Measurements from ENCODE around the gene SIRT2. TPM values are rescaled to one million over a fixed set of nuclear protein-coding genes. Genes with fewer than 3 reads are reported as not detected.

Gene SIRT2
- total RNA-seq, 2 experiments from 2014 or later: 25.5 to 32.1 TPM

DNA sequence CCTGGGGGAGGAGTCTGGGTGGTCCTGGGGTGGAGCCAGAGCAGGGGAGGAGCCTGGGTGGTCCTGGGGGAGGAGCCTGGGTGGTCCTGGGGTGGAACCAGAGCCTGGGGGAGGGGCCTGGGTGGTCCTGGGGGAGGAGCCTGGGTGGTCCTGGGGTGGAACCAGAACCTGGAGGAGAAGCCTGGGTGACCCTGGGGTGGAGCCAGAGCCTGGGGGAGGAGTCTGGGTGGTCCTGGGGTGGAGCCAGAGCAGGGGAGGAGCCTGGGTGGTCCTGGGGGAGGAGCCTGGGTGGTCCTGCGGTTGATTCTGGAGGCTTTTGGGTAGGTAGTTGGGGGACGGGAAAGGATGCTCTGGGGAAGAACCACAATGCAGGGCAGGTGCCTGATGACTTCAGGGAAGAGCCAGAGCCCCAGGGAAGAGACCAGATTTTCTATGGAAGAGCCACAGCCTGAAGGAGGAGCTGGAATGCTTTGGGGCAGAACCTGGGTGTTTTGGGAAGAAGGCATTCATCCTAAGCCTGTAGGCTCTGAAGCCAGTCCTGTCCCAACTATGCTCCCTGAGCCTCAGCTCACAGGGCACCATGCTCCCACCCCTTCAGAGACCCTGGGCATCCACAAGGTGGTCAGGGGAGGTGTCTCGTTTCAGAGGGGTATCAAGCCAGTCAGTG lies 46.3 kb upstream of the SIRT2 start:
- Histone ChIP-seq H3K4me1 (ENCODE audit: insufficient read depth, low read length, poor library complexity, severe bottlenecking) (no peaks in the 10 kb centered on the region), H2AFZ (ENCODE audit: low read length) (no peak overlapping the region), H4K20me1 (ENCODE audit: insufficient read depth, low read length) (no peaks in the 10 kb centered on the region), H3K9me2 (ENCODE audit: insufficient read depth, low read length) (no peaks in the 10 kb centered on the region), H3K36me3 (ENCODE audit: insufficient read depth, low read length) (no peaks in the 10 kb centered on the region), H3K4me3 (ENCODE audit: low read depth, low read length, poor library complexity, severe bottlenecking) (no peak overlapping the region), H3K79me2 (ENCODE audit: insufficient read depth, low read depth, low read length) (no peaks in the 10 kb centered on the region), H3K9me3 (ENCODE audit: low read length) (no peaks in the 10 kb centered on the region), H3K27ac (ENCODE audit: low read depth, low read length, poor library complexity, severe bottlenecking) (no peak overlapping the region), H3K4me2 (ENCODE audit: low read length) (no peak overlapping the region)
- no TSS peak for BruUV-seq (replicated peaks)
- TF ChIP-seq CTCF (conservative IDR thresholded peaks at IDR 0.05; ENCODE audit: low read length) (no peak), EZH2phosphoT487 (IDR thresholded peaks at IDR 0.05; ENCODE audit: borderline replicate concordance, low read depth, low read length) (no peak)
- intact Hi-C loops (cut with micrococcal nuclease; ENCODE audit: unreplicated experiment): no loop called here
- CTCF ChIA-PET (ENCODE audit: unreplicated experiment): no interaction called here
- DNase-seq (ENCODE audit: low spot score): no peak
- POLR2A ChIA-PET: no interaction called here

GRCh38 chr19:38944981-38945506 lies 45.6 kb upstream of the SIRT2 start:
- Histone ChIP-seq H3K36me3 (ENCODE audit: insufficient read depth, low read length) (no peaks in the 10 kb centered on the region), H2AFZ (ENCODE audit: low read length) (no peak overlapping the region), H3K4me3 (ENCODE audit: low read depth, low read length, poor library complexity, severe bottlenecking) (no peak overlapping the region), H3K9me2 (ENCODE audit: insufficient read depth, low read length) (no peaks in the 10 kb centered on the region), H3K4me2 (ENCODE audit: low read length) (no peak overlapping the region), H3K79me2 (ENCODE audit: insufficient read depth, low read depth, low read length) (no peaks in the 10 kb centered on the region), H3K27ac (ENCODE audit: low read depth, low read length, poor library complexity, severe bottlenecking) (no peak overlapping the region), H3K9me3 (ENCODE audit: low read length) (no peaks in the 10 kb centered on the region), H3K4me1 (ENCODE audit: insufficient read depth, low read length, poor library complexity, severe bottlenecking) (no peaks in the 10 kb centered on the region), H4K20me1 (ENCODE audit: insufficient read depth, low read length) (no peaks in the 10 kb centered on the region)
- no TSS peak for BruUV-seq (replicated peaks)
- POLR2A ChIA-PET: no interaction called here
- intact Hi-C loops (cut with micrococcal nuclease; ENCODE audit: unreplicated experiment): no loop called here
- CTCF ChIA-PET (ENCODE audit: unreplicated experiment): no interaction called here
- TF ChIP-seq CTCF (conservative IDR thresholded peaks at IDR 0.05; ENCODE audit: low read length): no peak
- TF ChIP-seq EZH2phosphoT487 (IDR thresholded peaks at IDR 0.05; ENCODE audit: borderline replicate concordance, low read depth, low read length): no peak
- no peak for DNase-seq (ENCODE audit: low spot score)

- ChIA-PET CTCF (ENCODE audit: unreplicated experiment) (no interaction called here), POLR2A (no interaction called here)
- intact Hi-C loops (cut with micrococcal nuclease; ENCODE audit: unreplicated experiment): no loop called here
- BruUV-seq (replicated peaks): no TSS peak
- H4K20me1 ChIP-seq (ENCODE audit: insufficient read depth, low read length): no peaks in the 10 kb centered on the region
- H2AFZ ChIP-seq (ENCODE audit: low read length): no peak overlapping the region
- TF ChIP-seq EZH2phosphoT487 (IDR thresholded peaks at IDR 0.05; ENCODE audit: borderline replicate concordance, low read depth, low read length): no peak
- TF ChIP-seq CTCF (conservative IDR thresholded peaks at IDR 0.05; ENCODE audit: low read length): no peak
- H3K9me2 ChIP-seq (ENCODE audit: insufficient read depth, low read length): no peaks in the 10 kb centered on the region
- no peak overlapping the region for H3K4me2 ChIP-seq (ENCODE audit: low read length)
- no peak overlapping the region for H3K27ac ChIP-seq (ENCODE audit: low read depth, low read length, poor library complexity, severe bottlenecking)
- no peaks in the 10 kb centered on the region for H3K9me3 ChIP-seq (ENCODE audit: low read length)
- no peaks in the 10 kb centered on the region for H3K79me2 ChIP-seq (ENCODE audit: insufficient read depth, low read depth, low read length)
- DNase-seq (ENCODE audit: low spot score): no peak
- no peaks in the 10 kb centered on the region for H3K36me3 ChIP-seq (ENCODE audit: insufficient read depth, low read length)
- H3K4me1 ChIP-seq (ENCODE audit: insufficient read depth, low read length, poor library complexity, severe bottlenecking): no peaks in the 10 kb centered on the region
- H3K4me3 ChIP-seq (ENCODE audit: low read depth, low read length, poor library complexity, severe bottlenecking): no peak overlapping the region
Measured at GRCh38 chr19:38942471-38943181, 43.2 kb upstream of the SIRT2 start.
